DND-41 (cell line): ENCODE data around the gene PMPCA.

Experiments
- ATAC-seq: fragments of 200-7000 bp; cut with Tn5 transposase; 3 replicates; pipeline ENCODE4 v1.9.1; 2021; ENCODE audit warnings: low read depth; ENCODE audit not compliant: insufficient read depth
- DNase-seq: peaks from one replicate; pipeline ENCODE4 v3.0.0-alpha.2; 2020
- H2AFZ ChIP-seq: 2 replicates; pipeline ENCODE4 v1.6.0; 2012; ENCODE audit warnings: low read depth, low read length
- H3K27ac ChIP-seq: 2 replicates; pipeline ENCODE4 v1.5.1; 2012; ENCODE audit warnings: low read length, inconsistent platforms
- H3K27me3 ChIP-seq: fragments of 200-600 bp; sonication (generic); 2 replicates; pipeline ENCODE4 v1.6.0; 2012; ENCODE audit warnings: low read length, mild to moderate bottlenecking, inconsistent platforms; ENCODE audit not compliant: insufficient read depth, poor library complexity
- H3K36me3 ChIP-seq: 2 replicates; pipeline ENCODE4 v1.5.1; 2012; ENCODE audit warnings: low read length, inconsistent platforms; ENCODE audit not compliant: insufficient read depth
- H3K4me1 ChIP-seq: 2 replicates; pipeline ENCODE4 v1.5.1; 2012; ENCODE audit warnings: mild to moderate bottlenecking, low read length; ENCODE audit not compliant: insufficient read depth
- H3K4me2 ChIP-seq: 2 replicates; pipeline ENCODE4 v1.6.0; 2012; ENCODE audit warnings: mild to moderate bottlenecking, moderate library complexity, low read length, inconsistent platforms; ENCODE audit not compliant: insufficient read depth
- H3K4me3 ChIP-seq, 2 experiments: fragments of 200-600 bp in 1 of 2; shearing (Covaris generic) in 1 of 2; 2 replicates each; pipeline ENCODE4 v1.5.1; 2012 to 2016; ENCODE audit warnings: inconsistent platforms in 2 of 2, low read length in 2 of 2, mild to moderate bottlenecking in 2 of 2, low read depth in 1 of 2, moderate library complexity in 1 of 2
- H3K79me2 ChIP-seq: 2 replicates; pipeline ENCODE4 v1.6.0; 2012; ENCODE audit warnings: low read length, inconsistent platforms; ENCODE audit not compliant: insufficient read depth
- H3K9ac ChIP-seq: 2 replicates; pipeline ENCODE4 v1.6.0; 2012; ENCODE audit warnings: low read depth, mild to moderate bottlenecking, inconsistent platforms, low read length, moderate library complexity
- H3K9me3 ChIP-seq: 2 replicates; pipeline ENCODE4 v1.5.1; 2012; ENCODE audit warnings: low read length, moderate library complexity, mild to moderate bottlenecking, inconsistent platforms; ENCODE audit not compliant: insufficient read depth, severe bottlenecking
- H4K20me1 ChIP-seq: 2 replicates; pipeline ENCODE4 v1.6.0; 2012; ENCODE audit warnings: low read length; ENCODE audit not compliant: insufficient read depth
- EZH2 ChIP-seq: IDR thresholded peaks from 3 replicates; pipeline ENCODE4 v1.6.1; 2012; ENCODE audit warnings: borderline replicate concordance, low read depth, mild to moderate bottlenecking, moderate library complexity, low read length, inconsistent platforms; ENCODE audit not compliant: severe bottlenecking
- TF ChIP-seq, protein P1 (sequence below): IDR thresholded peaks from 2 replicates; pipeline ENCODE4 v1.5.1; 2012; ENCODE audit warnings: borderline replicate concordance, low read length, moderate library complexity, mild to moderate bottlenecking; ENCODE audit not compliant: poor library complexity, severe bottlenecking; ENCODE audit errors: extremely low read depth

PMPCA gene

DNA sequence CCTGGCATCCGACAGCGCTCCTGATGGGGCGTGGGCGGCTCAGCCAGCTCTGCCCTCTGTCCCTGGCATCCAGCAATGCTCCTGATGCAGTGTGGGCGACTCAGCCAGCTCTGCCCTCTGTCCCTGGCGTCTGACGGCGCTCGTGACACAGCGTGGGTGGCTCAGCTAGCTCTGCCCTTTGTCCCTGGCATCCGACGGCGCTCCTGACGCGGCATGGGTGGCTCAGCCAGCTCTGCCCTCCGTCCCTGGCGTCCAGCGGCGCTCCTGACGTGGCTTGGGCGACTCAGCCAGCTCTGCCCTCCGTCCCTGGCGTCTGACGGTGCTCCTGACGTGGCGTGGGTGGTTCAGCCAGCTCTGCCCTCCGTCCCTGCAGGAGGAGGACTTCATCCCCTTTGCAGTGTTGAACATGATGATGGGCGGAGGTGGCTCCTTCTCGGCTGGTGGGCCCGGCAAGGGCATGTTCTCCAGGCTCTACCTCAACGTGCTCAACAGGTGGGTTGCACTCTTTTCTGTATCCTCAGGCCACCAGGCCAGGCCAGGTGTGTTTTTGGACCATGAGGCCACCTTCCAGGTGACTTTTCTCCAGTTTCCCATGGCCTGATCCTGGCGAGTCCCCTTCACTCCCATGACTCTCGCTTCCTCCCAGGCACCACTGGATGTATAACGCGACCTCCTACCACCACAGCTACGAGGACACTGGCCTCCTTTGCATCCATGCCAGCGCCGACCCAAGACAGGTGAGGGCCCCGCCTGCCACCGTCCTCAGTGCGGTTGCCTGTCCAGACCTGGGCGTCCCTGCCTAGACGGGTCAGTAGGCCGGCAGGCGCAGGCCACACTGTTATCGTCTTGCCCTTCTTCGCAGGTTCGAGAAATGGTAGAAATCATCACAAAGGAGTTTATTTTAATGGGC is 8.0 kb downstream of the PMPCA start:
- Histone ChIP-seq H3K79me2 (peaks cover 9% of the 10 kb centered on the region), H4K20me1 (peaks cover 11% of the 10 kb centered on the region; the same call in 1 of the 2 replicates), H3K4me2 (no peak overlapping the region), H3K27me3 (no peaks in the 10 kb centered on the region), H3K27ac (no peak overlapping the region), H3K9me3 (no peaks in the 10 kb centered on the region), H3K9ac (no peak overlapping the region), H3K4me3 (no peak overlapping the region), H3K4me1 (no peaks in the 10 kb centered on the region), H3K36me3 (peaks cover 92% of the 10 kb centered on the region), H2AFZ (no peak overlapping the region)
- ATAC-seq (no peak), DNase-seq (no peak)
- no peak for TF ChIP-seq EZH2
- TF ChIP-seq, protein P1, sequence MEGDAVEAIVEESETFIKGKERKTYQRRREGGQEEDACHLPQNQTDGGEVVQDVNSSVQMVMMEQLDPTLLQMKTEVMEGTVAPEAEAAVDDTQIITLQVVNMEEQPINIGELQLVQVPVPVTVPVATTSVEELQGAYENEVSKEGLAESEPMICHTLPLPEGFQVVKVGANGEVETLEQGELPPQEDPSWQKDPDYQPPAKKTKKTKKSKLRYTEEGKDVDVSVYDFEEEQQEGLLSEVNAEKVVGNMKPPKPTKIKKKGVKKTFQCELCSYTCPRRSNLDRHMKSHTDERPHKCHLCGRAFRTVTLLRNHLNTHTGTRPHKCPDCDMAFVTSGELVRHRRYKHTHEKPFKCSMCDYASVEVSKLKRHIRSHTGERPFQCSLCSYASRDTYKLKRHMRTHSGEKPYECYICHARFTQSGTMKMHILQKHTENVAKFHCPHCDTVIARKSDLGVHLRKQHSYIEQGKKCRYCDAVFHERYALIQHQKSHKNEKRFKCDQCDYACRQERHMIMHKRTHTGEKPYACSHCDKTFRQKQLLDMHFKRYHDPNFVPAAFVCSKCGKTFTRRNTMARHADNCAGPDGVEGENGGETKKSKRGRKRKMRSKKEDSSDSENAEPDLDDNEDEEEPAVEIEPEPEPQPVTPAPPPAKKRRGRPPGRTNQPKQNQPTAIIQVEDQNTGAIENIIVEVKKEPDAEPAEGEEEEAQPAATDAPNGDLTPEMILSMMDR = no peak

GRCh38 chr9:136419092-136419420 is 8.6 kb downstream of the PMPCA start:
- H3K9ac ChIP-seq = no peak overlapping the region
- peaks cover 3% of the 10 kb centered on the region; the same call in 1 of the 2 replicates for H3K79me2 ChIP-seq
- no peak overlapping the region for H2AFZ ChIP-seq
- no peak overlapping the region for H3K27ac ChIP-seq
- H4K20me1 ChIP-seq = peaks cover 6% of the 10 kb centered on the region; the same call in 1 of the 2 replicates
- peaks cover 91% of the 10 kb centered on the region for H3K36me3 ChIP-seq
- no peaks in the 10 kb centered on the region for H3K27me3 ChIP-seq
- DNase-seq = no peak
- H3K4me3 ChIP-seq = no peak overlapping the region
- H3K4me2 ChIP-seq = no peak overlapping the region
- TF ChIP-seq, protein P1 = no peak
- no peak for TF ChIP-seq EZH2
- no peaks in the 10 kb centered on the region for H3K9me3 ChIP-seq
- ATAC-seq = no peak
- no peaks in the 10 kb centered on the region for H3K4me1 ChIP-seq

GRCh38 chr9:136421791-136422190 is 11.3 kb downstream of the PMPCA start:
- Histone ChIP-seq H3K79me2 (no peaks in the 10 kb centered on the region), H3K9ac (no peak overlapping the region), H4K20me1 (peaks cover 3% of the 10 kb centered on the region; the same call in 1 of the 2 replicates), H3K4me2 (no peak overlapping the region), H3K4me1 (no peaks in the 10 kb centered on the region), H3K4me3 (no peak overlapping the region), H3K27me3 (no peaks in the 10 kb centered on the region), H3K27ac (no peak overlapping the region), H3K36me3 (peaks cover 71% of the 10 kb centered on the region), H3K9me3 (no peaks in the 10 kb centered on the region), H2AFZ (no peak overlapping the region)
- ATAC-seq = no peak
- TF ChIP-seq, protein P1 = no peak
- no peak for TF ChIP-seq EZH2
- DNase-seq = no peak
